B cell (primary cell): Measurements from ENCODE around the gene CEBPB. TPM values are rescaled to one million over a fixed set of nuclear protein-coding genes. Genes with fewer than 3 reads are reported as not detected.

Experiments used
- ATAC-seq: fragments of 200-7000 bp; cut with Tn5 transposase; one replicate; pipeline ENCODE4 v1.10.0; 2021; ENCODE audit warnings: low read depth, mild to moderate bottlenecking, moderate number of reproducible peaks, moderate library complexity
- CTCF ChIA-PET: fragments of 350-600 bp; sonication (Branson Sonifier 250); formaldehyde crosslinking; loops from one replicate; lab custom pipeline; 2021; ENCODE audit warnings: antibody characterized with exemption, inconsistent platforms; lab: Charles Lee
- POLR2A ChIA-PET: fragments of 350-600 bp; sonication (Branson Sonifier 250); formaldehyde crosslinking; loops from one replicate; lab custom pipeline; 2021; ENCODE audit warnings: antibody characterized with exemption; lab: Charles Lee
- DNase-seq: peaks from one replicate; pipeline ENCODE4 v3.0.0; 2013
- H2AFZ ChIP-seq: 2 replicates; pipeline ENCODE4 v1.6.1; 2012; ENCODE audit warnings: mild to moderate bottlenecking, low read depth, low read length; ENCODE audit not compliant: insufficient read depth, poor library complexity, severe bottlenecking
- H3K27ac ChIP-seq, 2 donors: 1 replicate in 1 of 2; 2 replicates in 1 of 2; pipeline ENCODE4 v1.5.1; 2012 to 2013; ENCODE audit warnings: low read length in 2 of 2, mild to moderate bottlenecking in 2 of 2, moderate library complexity in 1 of 2
- H3K27me3 ChIP-seq, 4 experiments: fragments of 200-600 bp in 1 of 4; sonication (generic) in 1 of 4; replicated peaks in 1 of 4; 1 replicate in 2 of 4; 2 replicates in 2 of 4; pipeline versions ENCODE4 v1.6.1 to v1.7.0; 2013 to 2016; ENCODE audit warnings: low read length in 3 of 4, mild to moderate bottlenecking in 2 of 4, mixed read lengths in 1 of 4, moderate library complexity in 1 of 4; ENCODE audit not compliant: insufficient read depth in 4 of 4, control insufficient read depth in 3 of 4; ENCODE audit errors: control extremely low read depth in 1 of 4
- H3K36me3 ChIP-seq, 2 experiments: replicated peaks in 1 of 2; 1 replicate in 1 of 2; 2 replicates in 1 of 2; pipeline versions ENCODE4 v1.6.1 to v1.7.1; 2013; ENCODE audit warnings: low read length in 1 of 2; ENCODE audit not compliant: insufficient read depth in 2 of 2, control insufficient read depth in 1 of 2; ENCODE audit errors: control extremely low read depth in 1 of 2, extremely low read depth in 1 of 2
- H3K4me1 ChIP-seq, 2 donors: fragments of 200-600 bp in 1 of 2; sonication (generic) in 1 of 2; 1 replicate in 1 of 2; 2 replicates in 1 of 2; pipeline versions ENCODE4 v1.5.1 to v1.6.1; 2013 to 2017; ENCODE audit warnings: low read length in 2 of 2; ENCODE audit not compliant: control insufficient read depth in 2 of 2, insufficient read depth in 2 of 2
- H3K4me2 ChIP-seq: replicated peaks from 2 replicates; pipeline ENCODE3; 2012; ENCODE audit warnings: mild to moderate bottlenecking, low read depth, low read length; ENCODE audit not compliant: poor library complexity, severe bottlenecking
- H3K4me3 ChIP-seq, 5 experiments: fragments of 200-600 bp in 1 of 5; sonication (generic) in 1 of 5; 1 replicate in 3 of 5; 2 replicates in 2 of 5; pipeline versions ENCODE4 v1.5.1 to v1.7.0; 2011 to 2016; ENCODE audit warnings: low read length in 4 of 5, mild to moderate bottlenecking in 4 of 5, low read depth in 2 of 5, control low read depth in 1 of 5, moderate library complexity in 1 of 5; ENCODE audit not compliant: insufficient read depth in 1 of 5; ENCODE audit errors: control extremely low read depth in 1 of 5, extremely low read depth in 1 of 5
- H3K79me2 ChIP-seq: fragments of 200-600 bp; sonication (generic); one replicate; pipeline ENCODE4 v1.6.0; 2016; ENCODE audit warnings: low read length; ENCODE audit not compliant: control insufficient read depth, insufficient read depth
- H3K9ac ChIP-seq: fragments of 200-600 bp; sonication (generic); 2 replicates; pipeline ENCODE4 v1.6.1; 2017; ENCODE audit warnings: mild to moderate bottlenecking, low read length, moderate library complexity
- H3K9me3 ChIP-seq, 3 donors: one replicate each; pipeline versions ENCODE4 v1.6.1 to v1.7.1; 2013; ENCODE audit warnings: low read length in 2 of 3; ENCODE audit not compliant: control insufficient read depth in 2 of 3, insufficient read depth in 1 of 3; ENCODE audit errors: control extremely low read depth in 1 of 3
- H4K20me1 ChIP-seq: 2 replicates; pipeline ENCODE4 v1.6.0; 2012; ENCODE audit warnings: mild to moderate bottlenecking, low read length; ENCODE audit not compliant: insufficient read depth, control insufficient read depth, poor library complexity, severe bottlenecking
- H3K27ac Mint-ChIP-seq: one replicate; pipeline ENCODE4 v1.8.0; 2021; ENCODE audit warnings: mixed read lengths
- H3K27me3 Mint-ChIP-seq: one replicate; pipeline ENCODE4 v1.8.0; 2021; ENCODE audit warnings: mixed read lengths
- H3K4me1 Mint-ChIP-seq: one replicate; pipeline ENCODE4 v1.8.0; 2021; ENCODE audit warnings: mixed read lengths
- H3K4me3 Mint-ChIP-seq: one replicate; pipeline ENCODE4 v1.8.0; 2021; ENCODE audit warnings: mixed read lengths
- H3K9me3 Mint-ChIP-seq: one replicate; pipeline ENCODE4 v1.8.0; 2022; ENCODE audit warnings: mixed read lengths; ENCODE audit not compliant: insufficient read depth
- EZH2 ChIP-seq: IDR thresholded peaks from 2 replicates; pipeline ENCODE4 v1.6.1; 2012; ENCODE audit warnings: borderline replicate concordance, low read depth, mild to moderate bottlenecking, moderate library complexity, low read length; ENCODE audit not compliant: insufficient read depth, poor library complexity, severe bottlenecking
- WGBS: methylation state at CpG from one replicate; pipeline ENCODE4 v1.1.5; 2013; ENCODE audit warnings: missing lambda C conversion rate; ENCODE audit not compliant: insufficient coverage; 5-methylcytosine and 5-hydroxymethylcytosine counted together
- intact Hi-C: fragments of 100-400 bp; cut with micrococcal nuclease; formaldehyde crosslinking; loops from one replicate; pipeline ENCODE4 v1.10.0; 2022
- polyA plus RNA-seq: library from polyadenylated mRNA; depleted of rRNA; stranded (reverse); fragments of >200 nt; gene quantifications from 2 replicates; pipeline ENCODE4 v1.2.3, GENCODE V29; 2012
- total RNA-seq, 2 donors: library from RNA; stranded (reverse); fragments of 120-200 nt in 1 of 2; gene quantifications; 1 replicate in 1 of 2; 2 replicates in 1 of 2; pipeline versions ENCODE4 v1.2.3 to v1.2.4, GENCODE V29; 2013 to 2022
- TF ChIP-seq, protein P1 (sequence below): fragments of 200-600 bp; IDR thresholded peaks from one replicate; pipeline ENCODE4 v1.8.0; 2022; ENCODE audit warnings: antibody characterized with exemption, mild to moderate bottlenecking

Gene CEBPB
- total and polyA plus RNA-seq, 2 donors (not counting 1 experiment from before 2014, with no cell fraction given), result 25.8 to 28.7 TPM

DNA sequence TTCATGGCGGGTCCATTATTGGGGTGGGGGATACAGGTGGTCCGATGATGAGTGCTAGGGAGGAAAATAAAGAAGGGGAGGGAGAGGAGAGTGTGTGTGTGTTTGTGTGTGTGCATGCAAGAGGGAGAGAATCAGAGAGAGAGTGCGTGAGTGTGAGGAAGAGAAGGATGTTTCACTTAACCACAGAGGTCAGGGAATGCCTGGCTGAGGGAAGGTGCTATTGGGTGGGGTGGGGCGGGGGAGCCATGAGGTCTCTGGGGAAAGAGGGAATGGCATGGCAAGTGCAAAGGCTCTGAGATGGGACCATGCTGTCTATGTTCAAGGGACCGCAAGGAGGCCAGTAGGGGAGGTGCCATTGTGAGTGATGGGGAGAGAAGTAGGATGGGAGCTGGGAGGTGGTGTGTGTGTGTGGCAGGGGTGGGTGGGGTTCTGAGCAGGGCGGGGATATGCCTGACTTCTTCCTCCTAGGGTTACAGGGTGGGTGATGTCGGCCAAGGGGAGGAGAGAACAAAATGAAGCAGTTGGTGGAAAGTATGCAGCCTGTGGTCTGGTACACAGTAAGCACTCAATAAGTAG lies 23.0 kb downstream of the CEBPB start:
- Mint-ChIP-seq H3K4me3 (no peak overlapping the region), H3K27ac (no peak overlapping the region), H3K4me1 (no peaks in the 10 kb centered on the region), H3K27me3 (peaks cover 40% of the 10 kb centered on the region), H3K9me3 (no peaks in the 10 kb centered on the region)
- Histone ChIP-seq H3K9me3 (no peaks in the 10 kb centered on the region), H3K9ac (no peak overlapping the region), H3K4me2 (no peak overlapping the region), H4K20me1 (no peaks in the 10 kb centered on the region), H3K27me3 (peaks cover 0 to 7% (median 2%) of the 10 kb centered on the region in 4 experiments), H3K36me3 (no peaks in the 10 kb centered on the region), H3K79me2 (no peaks in the 10 kb centered on the region), H3K4me1 (no peaks in the 10 kb centered on the region), H3K27ac (no peak overlapping the region), H2AFZ (no peak overlapping the region), H3K4me3 (no peak overlapping the region)
- intact Hi-C loops, result no loop called here
- ChIA-PET CTCF (no interaction called here), POLR2A (no interaction called here)
- ATAC-seq (no peak), DNase-seq (no peak)
- TF ChIP-seq, protein P1, sequence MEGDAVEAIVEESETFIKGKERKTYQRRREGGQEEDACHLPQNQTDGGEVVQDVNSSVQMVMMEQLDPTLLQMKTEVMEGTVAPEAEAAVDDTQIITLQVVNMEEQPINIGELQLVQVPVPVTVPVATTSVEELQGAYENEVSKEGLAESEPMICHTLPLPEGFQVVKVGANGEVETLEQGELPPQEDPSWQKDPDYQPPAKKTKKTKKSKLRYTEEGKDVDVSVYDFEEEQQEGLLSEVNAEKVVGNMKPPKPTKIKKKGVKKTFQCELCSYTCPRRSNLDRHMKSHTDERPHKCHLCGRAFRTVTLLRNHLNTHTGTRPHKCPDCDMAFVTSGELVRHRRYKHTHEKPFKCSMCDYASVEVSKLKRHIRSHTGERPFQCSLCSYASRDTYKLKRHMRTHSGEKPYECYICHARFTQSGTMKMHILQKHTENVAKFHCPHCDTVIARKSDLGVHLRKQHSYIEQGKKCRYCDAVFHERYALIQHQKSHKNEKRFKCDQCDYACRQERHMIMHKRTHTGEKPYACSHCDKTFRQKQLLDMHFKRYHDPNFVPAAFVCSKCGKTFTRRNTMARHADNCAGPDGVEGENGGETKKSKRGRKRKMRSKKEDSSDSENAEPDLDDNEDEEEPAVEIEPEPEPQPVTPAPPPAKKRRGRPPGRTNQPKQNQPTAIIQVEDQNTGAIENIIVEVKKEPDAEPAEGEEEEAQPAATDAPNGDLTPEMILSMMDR, result no peak
- TF ChIP-seq EZH2, result no peak
- WGBS, result 91% methylated on average over 5 of the region's 7 CpGs

DNA sequence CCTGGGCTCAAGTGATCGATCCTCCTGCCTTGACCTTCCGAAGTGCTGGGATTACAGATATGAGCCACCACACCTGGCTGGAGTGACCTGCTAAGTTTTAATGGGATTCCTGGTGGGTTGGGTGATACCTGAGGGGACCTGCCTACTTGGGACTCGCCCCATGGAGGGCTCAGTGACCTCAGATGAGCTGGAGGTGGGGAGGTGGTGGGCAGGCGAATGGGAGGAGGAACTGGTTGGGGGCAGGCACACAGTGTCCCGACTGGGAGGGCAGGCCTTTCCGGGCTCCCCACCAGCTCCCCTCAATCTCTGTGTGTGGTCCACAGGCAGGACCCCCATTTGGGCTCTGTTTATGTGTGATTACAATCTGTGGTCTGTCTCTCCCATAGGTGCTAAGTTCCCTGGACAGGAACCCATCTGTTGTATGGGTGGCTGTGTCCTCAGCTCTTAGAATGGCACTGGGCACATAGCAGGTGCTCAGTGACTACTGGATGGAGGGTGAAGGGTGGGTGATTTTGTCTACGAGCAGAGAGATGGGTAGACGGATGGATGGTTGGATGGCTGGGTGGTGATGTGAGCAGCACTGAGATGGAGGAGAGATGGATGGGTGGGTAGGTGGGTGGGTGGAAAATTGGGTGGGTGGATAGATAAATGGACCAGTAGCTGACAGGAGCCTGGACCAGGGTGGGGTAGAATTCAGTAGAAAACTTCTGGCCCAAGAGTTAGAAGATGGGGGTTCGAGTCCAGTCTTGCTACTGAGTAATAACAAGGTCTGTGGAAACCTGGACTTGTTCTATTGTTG lies 23.8 kb downstream of the CEBPB start:
- H3K9me3 Mint-ChIP-seq, result no peaks in the 10 kb centered on the region
- H3K4me3 Mint-ChIP-seq, result no peak overlapping the region
- ChIA-PET CTCF (interaction anchor here (0.5 kb wide), 1 partner anchor 266 kb away, joined by 5 read pairs; no protein-coding TSS in a partner anchor), POLR2A (no interaction called here)
- TF ChIP-seq EZH2, result no peak
- TF ChIP-seq, protein P1, result no peak
- Histone ChIP-seq H2AFZ (no peak overlapping the region), H3K36me3 (no peaks in the 10 kb centered on the region), H3K4me2 (no peak overlapping the region), H3K27ac (no peak overlapping the region), H3K9me3 (peaks cover 0 to 6% (median 0%) of the 10 kb centered on the region in 3 donors), H3K79me2 (no peaks in the 10 kb centered on the region), H3K27me3 (peaks cover 0 to 7% (median 2%) of the 10 kb centered on the region in 4 experiments), H3K4me3 (no peak overlapping the region), H3K9ac (no peak overlapping the region), H4K20me1 (no peaks in the 10 kb centered on the region), H3K4me1 (no peaks in the 10 kb centered on the region)
- DNase-seq, result no peak
- H3K27ac Mint-ChIP-seq, result no peak overlapping the region
- intact Hi-C loops, result no loop called here
- no peaks in the 10 kb centered on the region for H3K4me1 Mint-ChIP-seq
- no peak for ATAC-seq
- peaks cover 40% of the 10 kb centered on the region for H3K27me3 Mint-ChIP-seq
- WGBS, result 95% methylated on average over 6 of the region's 9 CpGs
